Astrocyte of the cerebellum (primary cell): Measurements from ENCODE around the gene MTCH1.
"Not testable (repeated sequence)": the region's sequence is repeated elsewhere in the genome, so short reads cannot be mapped to it uniquely, and the experiment has no call there.

ENCODE experiments used
- DNase-seq: peaks from one replicate; pipeline ENCODE4 v3.0.0-alpha.2; 2011; ENCODE audit warnings: low read depth
- H3K4me3 ChIP-seq: 2 replicates; pipeline ENCODE4 v1.5.1; 2011; ENCODE audit warnings: mild to moderate bottlenecking, low read depth, low read length, moderate library complexity
- in situ Hi-C: cut with HindIII; loops from 2 replicates; pipeline ENCODE4 v1.10.0; 2017; ENCODE audit warnings: low sequenced_read_pairs
- TF ChIP-seq, protein P1 (sequence below): IDR thresholded peaks from 2 replicates; pipeline ENCODE4 v1.5.1; 2012; ENCODE audit warnings: low read length, low read depth, moderate library complexity, mild to moderate bottlenecking; ENCODE audit errors: missing control alignments

Gene MTCH1

DNA sequence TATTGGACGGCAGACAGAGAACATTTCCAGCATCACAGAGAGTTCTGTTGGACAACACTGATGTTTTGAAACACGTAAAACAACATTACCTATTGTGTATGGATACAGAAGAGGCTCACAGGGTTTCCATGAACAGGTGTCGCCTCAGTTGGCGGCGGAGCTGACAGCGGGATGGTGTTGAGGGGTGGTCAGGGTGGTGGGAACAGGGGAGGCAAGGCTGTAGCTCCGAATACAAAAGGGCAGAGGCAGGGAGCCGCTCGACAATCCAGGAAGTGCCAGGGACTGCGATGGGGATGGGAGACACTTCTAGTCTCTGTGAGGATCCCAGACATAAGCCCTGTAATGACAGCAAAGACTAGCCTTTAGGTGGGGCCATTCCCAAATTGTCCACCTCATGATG, 46.0 kb downstream of the MTCH1 start:
- no peak for DNase-seq
- in situ Hi-C loops, result no loop called here
- no peak overlapping the region for H3K4me3 ChIP-seq
- TF ChIP-seq, protein P1, sequence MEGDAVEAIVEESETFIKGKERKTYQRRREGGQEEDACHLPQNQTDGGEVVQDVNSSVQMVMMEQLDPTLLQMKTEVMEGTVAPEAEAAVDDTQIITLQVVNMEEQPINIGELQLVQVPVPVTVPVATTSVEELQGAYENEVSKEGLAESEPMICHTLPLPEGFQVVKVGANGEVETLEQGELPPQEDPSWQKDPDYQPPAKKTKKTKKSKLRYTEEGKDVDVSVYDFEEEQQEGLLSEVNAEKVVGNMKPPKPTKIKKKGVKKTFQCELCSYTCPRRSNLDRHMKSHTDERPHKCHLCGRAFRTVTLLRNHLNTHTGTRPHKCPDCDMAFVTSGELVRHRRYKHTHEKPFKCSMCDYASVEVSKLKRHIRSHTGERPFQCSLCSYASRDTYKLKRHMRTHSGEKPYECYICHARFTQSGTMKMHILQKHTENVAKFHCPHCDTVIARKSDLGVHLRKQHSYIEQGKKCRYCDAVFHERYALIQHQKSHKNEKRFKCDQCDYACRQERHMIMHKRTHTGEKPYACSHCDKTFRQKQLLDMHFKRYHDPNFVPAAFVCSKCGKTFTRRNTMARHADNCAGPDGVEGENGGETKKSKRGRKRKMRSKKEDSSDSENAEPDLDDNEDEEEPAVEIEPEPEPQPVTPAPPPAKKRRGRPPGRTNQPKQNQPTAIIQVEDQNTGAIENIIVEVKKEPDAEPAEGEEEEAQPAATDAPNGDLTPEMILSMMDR, result no peak

DNA sequence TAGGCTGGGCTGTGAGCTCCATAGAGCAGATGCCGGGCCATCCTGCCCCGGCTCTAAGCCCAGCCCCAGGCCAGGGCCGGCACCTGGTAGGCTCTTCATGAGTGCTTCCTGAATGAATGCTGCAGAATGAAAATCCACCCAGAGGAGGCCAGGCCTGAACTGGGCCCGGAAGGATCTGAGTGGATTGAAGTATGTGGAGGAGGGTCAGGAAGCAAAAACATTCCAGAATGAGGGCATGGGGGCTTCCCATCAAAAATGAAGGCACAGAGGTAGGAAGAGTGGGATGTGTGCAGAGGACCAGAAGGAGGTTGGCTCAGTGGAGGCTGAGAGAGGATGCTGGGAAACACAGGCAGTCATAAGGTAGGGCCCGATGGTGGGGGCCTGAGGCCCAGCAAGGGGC, 47.0 kb downstream of the MTCH1 start:
- H3K4me3 ChIP-seq, in situ Hi-C loops: not testable (repeated sequence)

DNA sequence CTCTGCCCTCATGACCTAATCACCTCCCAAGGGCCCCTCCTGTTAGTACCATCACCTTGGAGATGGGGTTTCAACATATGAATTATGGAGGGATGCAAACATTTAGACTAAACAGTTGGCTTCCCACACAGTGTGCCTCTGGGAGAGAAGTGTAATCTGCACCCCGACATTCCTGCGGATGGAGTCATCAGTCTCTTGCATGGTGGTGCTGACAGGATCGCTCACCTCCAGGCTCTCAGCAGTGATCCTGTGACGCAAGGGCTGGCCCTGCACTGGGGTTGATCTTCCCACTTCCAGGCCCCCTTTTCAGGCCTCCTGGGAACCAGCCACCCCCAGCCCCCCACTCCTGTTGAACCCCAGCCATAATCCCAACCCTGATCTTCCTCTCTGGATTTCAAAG, 47.5 kb downstream of the MTCH1 start:
- H3K4me3 ChIP-seq, result no peak overlapping the region
- in situ Hi-C loops, result no loop called here
- DNase-seq, result no peak
- TF ChIP-seq, protein P1, result no peak

More for the DNA sequence above, 47.0 kb downstream of the MTCH1 start:
- not testable (repeated sequence) for DNase-seq

DNA sequence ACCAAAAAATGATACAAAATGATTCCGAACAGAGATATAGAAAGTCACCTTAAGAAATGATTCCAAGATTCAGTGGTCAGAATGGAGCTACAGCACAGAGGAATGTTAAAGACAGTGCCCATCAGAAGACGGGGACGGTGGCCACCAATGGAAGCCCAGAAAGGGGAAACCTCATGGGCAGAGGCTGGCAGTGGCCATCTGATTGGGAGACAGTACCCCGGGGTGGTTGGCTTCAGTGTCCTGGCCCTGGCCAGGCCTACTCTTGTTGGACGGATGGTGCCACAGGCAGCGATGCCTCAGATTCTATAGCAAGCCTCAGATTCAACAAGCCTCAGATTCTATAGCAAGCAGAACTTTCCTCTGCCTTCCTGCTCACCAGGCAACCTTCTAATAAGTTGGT, 48.1 kb downstream of the MTCH1 start:
- H3K4me3 ChIP-seq, result no peak overlapping the region
- no peak for DNase-seq
- in situ Hi-C loops, result no loop called here
- TF ChIP-seq, protein P1, result no peak

DNA sequence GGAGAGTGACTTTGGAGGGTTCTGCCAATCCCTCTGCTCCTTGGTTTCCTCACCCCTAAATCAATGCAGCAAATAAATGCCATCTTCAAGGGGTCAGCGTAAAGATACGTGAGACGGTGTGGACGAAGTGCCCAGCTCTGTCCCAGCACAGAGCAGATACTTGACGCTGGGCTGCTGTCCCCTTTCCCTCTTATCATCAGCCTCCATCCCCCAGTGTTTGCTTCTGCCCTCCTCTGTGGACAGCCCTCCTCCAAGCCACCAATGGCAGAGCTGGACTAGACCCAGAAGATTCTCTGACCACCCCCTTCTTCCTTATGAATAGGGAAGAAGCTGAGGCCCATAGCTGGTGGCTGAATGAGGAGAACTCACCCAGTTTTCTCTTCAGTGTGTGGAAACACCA, 49.2 kb downstream of the MTCH1 start:
- no peak overlapping the region for H3K4me3 ChIP-seq
- TF ChIP-seq, protein P1, result no peak
- no peak for DNase-seq
- in situ Hi-C loops, result no loop called here

DNA sequence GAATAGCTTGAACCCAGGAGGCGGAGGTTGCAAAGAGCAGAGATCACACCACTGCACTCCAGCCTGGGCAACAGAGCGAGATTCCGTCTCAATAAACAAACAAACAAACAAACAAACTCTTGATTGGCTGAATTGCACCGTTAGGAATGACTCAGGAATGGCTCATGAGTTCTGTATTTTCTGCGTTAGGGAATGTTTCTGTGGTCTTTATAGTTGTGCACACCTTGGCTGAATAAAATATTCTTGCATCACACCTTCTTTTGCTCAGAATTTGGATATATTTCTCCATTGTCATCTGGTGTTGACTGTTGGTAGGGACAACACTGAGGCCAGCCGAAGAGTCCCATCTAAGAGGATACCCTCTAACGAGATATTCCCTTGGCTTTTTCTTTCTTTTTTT, 51.1 kb downstream of the MTCH1 start:
- TF ChIP-seq, protein P1, result no peak
- in situ Hi-C loops, result no loop called here
- H3K4me3 ChIP-seq, result no peak overlapping the region
- DNase-seq, result no peak

DNA sequence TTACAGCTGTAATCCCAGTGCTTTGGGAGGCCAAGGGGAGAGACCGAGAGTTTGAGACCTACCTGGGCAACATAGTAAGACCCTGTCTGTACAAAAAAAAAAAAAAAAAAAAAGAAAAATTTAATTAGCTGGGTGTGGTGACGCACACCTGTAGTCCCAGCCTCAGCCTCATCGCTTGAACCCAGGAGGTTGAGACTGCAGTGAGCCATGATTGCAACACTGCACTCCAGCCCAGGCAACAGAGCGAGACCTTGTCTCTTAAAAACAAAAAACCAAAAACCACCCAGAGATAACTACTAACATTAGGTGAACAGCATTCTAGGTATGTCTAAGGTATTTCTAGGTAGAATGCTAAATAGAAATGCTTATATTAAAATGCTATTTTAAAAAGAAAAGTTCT, 52.5 kb downstream of the MTCH1 start:
- H3K4me3 ChIP-seq, result no peak overlapping the region
- in situ Hi-C loops, result no loop called here
- DNase-seq, result no peak
- TF ChIP-seq, protein P1, result no peak
